Measurements from ENCODE around the gene THSD4.
"Not testable (repeated sequence)": the region's sequence is repeated elsewhere in the genome, so short reads cannot be mapped to it uniquely, and the experiment has no call there.

Gene THSD4

DNA sequence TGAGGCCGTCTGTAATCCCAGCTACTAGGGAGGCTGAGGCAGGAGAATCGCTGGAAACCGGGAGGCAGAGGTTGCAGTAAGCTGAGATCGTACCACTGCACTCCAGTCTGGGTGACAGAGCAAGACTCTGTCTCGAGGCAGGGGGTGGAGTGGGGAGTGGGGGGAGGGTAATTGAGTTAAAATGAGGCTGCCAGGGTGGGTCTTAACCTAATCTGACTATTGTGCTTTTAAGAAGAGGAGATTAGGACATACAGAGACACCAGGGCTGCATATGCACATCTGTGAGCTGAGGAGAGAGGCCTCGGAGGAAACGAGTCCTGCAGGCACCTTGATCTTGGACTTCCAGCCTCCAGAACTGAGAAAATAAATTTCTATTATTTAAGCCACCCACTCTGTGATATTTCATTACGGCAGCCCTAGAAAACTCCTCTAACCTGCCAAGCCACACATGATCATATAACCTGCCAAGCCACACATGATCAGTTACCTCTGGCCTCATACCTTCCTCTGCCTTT is 197.0 kb downstream of the THSD4 start:
- no peaks in the 10 kb centered on the region for H4K20me1 ChIP-seq
- no peaks in the 10 kb centered on the region for H3K27me3 ChIP-seq
- H3K4me1 ChIP-seq: no peaks in the 10 kb centered on the region
- H3K27ac ChIP-seq: no peak overlapping the region
- H3K4me2 ChIP-seq: no peak overlapping the region
- H3K9ac ChIP-seq: no peak overlapping the region
- no peak overlapping the region for H3K4me3 ChIP-seq
- TF ChIP-seq Cebpa-rat (IDR thresholded peaks at IDR 0.05): no peak
- peaks cover 2% of the 10 kb centered on the region for H3K9me3 ChIP-seq
- no peaks in the 10 kb centered on the region for H3K36me3 ChIP-seq

DNA sequence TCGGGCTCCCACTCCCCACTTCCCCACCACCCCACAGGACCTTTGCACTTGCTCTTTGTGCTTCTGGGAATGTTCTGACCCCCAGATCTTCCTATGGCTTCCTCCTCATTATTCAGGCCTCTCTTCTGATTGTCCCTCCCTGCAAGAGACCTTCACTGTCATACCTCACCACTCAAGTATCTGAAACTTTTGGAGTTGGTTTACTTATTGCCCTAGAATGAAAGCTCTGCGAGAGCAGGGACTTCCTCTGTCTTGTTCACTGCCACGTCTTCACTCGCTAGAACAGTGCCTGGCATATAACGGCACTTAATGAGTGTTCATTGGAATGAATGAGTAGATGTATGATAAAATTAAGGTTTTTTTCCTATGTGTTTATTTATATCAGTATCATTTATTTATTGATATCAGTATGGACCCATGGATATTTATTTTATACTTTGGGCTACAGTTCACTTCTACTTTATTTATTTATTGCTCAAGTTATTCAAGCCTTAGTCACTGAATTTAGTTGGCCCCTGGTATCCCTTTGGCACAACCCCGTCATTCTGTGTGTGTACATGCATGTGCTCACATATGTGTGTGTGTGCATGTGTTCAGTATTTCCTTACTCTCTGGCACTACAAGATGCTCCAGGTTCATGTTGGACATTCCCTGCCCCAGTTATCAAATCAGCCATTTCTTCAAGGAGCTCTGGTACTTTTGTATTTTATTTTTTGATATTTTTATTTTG is 197.6 kb downstream of the THSD4 start:
- H3K4me2 ChIP-seq: no peak overlapping the region
- no peak for TF ChIP-seq Cebpa-rat (IDR thresholded peaks at IDR 0.05)
- H3K4me1 ChIP-seq: no peaks in the 10 kb centered on the region
- no peaks in the 10 kb centered on the region for H4K20me1 ChIP-seq
- H3K27ac ChIP-seq: no peak overlapping the region
- H3K9me3 ChIP-seq: peaks cover 9% of the 10 kb centered on the region
- no peaks in the 10 kb centered on the region for H3K36me3 ChIP-seq
- H3K4me3 ChIP-seq: no peak overlapping the region
- no peak overlapping the region for H3K9ac ChIP-seq
- H3K27me3 ChIP-seq: no peaks in the 10 kb centered on the region

DNA sequence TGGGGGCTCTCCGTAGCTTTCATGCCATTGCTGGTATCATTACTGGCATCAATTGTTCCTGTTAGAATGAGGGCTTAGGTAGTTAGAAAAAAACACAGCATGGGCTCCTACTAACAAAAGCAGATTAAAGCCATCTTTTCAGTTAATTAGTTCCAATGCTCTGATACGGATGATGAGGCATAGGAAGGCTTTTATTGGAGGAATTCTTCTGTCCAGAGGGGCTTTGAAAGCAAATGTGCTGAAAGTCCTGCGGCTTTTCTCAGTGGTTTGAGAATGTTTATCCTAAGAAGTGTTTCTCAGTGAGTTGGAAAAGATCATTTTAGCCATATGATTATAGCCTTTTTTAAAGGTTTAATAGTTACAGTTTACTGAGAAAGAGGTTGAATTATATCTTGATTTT is 198.5 kb downstream of the THSD4 start:
- no peak for TF ChIP-seq Cebpa-rat (IDR thresholded peaks at IDR 0.05)
- H3K36me3 ChIP-seq: no peaks in the 10 kb centered on the region
- H3K27me3 ChIP-seq: no peaks in the 10 kb centered on the region
- no peak overlapping the region for H3K9ac ChIP-seq
- no peaks in the 10 kb centered on the region for H4K20me1 ChIP-seq
- H3K27ac ChIP-seq: no peak overlapping the region
- H3K4me3 ChIP-seq: no peak overlapping the region
- H3K9me3 ChIP-seq: peaks cover 9% of the 10 kb centered on the region
- H3K4me2 ChIP-seq: no peak overlapping the region
- no peaks in the 10 kb centered on the region for H3K4me1 ChIP-seq

DNA sequence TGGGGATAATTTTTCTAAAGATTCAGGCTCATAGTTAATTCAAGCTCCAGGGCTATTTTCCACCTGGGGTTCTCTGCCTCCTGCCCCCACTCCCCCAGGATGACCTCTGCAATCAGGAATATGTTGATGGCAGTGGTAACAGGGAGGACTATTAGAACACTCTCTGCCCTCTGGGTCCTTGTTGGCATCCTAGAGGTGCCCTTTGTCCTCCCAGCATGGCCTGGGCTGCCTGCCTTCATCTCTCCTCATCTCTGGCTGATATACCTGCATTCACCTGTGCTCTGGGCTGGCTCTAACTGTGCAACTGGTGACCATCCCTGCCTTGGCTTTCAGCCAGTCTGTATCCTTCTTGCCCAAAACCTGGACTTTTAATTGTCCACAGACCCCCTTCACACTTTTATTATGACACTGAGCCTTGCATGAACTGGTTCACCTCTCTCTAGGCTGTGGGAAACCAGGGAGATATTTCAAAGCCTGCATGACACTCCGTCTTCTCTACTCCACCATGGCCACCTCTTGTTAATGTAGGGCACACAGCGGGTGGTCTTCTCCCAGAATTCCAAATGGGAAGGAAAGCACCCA is 199.8 kb downstream of the THSD4 start:
- Histone ChIP-seq H3K27me3 (no peaks in the 10 kb centered on the region), H3K27ac (no peak overlapping the region), H3K4me3 (no peak overlapping the region), H3K9me3 (peaks cover 9% of the 10 kb centered on the region), H3K9ac (no peak overlapping the region), H3K36me3 (no peaks in the 10 kb centered on the region), H4K20me1 (no peaks in the 10 kb centered on the region), H3K4me2 (no peak overlapping the region), H3K4me1 (no peaks in the 10 kb centered on the region)
- no peak for TF ChIP-seq Cebpa-rat (IDR thresholded peaks at IDR 0.05)

- no peak overlapping the region for H3K4me3 ChIP-seq
- H3K4me2 ChIP-seq: no peak overlapping the region
- H3K27ac ChIP-seq: no peak overlapping the region
- no peak overlapping the region for H3K9ac ChIP-seq
- no peaks in the 10 kb centered on the region for H4K20me1 ChIP-seq
- no peaks in the 10 kb centered on the region for H3K27me3 ChIP-seq
- TF ChIP-seq Cebpa-rat (IDR thresholded peaks at IDR 0.05): no peak
- H3K36me3 ChIP-seq: no peaks in the 10 kb centered on the region
- no peaks in the 10 kb centered on the region for H3K4me1 ChIP-seq
- H3K9me3 ChIP-seq: peaks cover 9% of the 10 kb centered on the region
Observed at GRCh38 chr15:71316911-71317310, 201.6 kb downstream of the THSD4 start.

GRCh38 chr15:71319424-71319823 is 204.2 kb downstream of the THSD4 start:
- not testable (repeated sequence) for H4K20me1 ChIP-seq, H3K9me3 ChIP-seq, H3K4me1 ChIP-seq, H3K27ac ChIP-seq, H3K36me3 ChIP-seq, H3K4me2 ChIP-seq, H3K4me3 ChIP-seq, H3K9ac ChIP-seq, H3K27me3 ChIP-seq

GRCh38 chr15:71319935-71320334 is 204.7 kb downstream of the THSD4 start:
- H3K4me3 ChIP-seq: no peak overlapping the region
- H3K9me3 ChIP-seq: peaks cover 9% of the 10 kb centered on the region
- TF ChIP-seq Cebpa-rat (IDR thresholded peaks at IDR 0.05): no peak
- H3K36me3 ChIP-seq: no peaks in the 10 kb centered on the region
- no peaks in the 10 kb centered on the region for H3K4me1 ChIP-seq
- H3K4me2 ChIP-seq: no peak overlapping the region
- H4K20me1 ChIP-seq: no peaks in the 10 kb centered on the region
- no peak overlapping the region for H3K9ac ChIP-seq
- H3K27ac ChIP-seq: no peak overlapping the region
- no peaks in the 10 kb centered on the region for H3K27me3 ChIP-seq

DNA sequence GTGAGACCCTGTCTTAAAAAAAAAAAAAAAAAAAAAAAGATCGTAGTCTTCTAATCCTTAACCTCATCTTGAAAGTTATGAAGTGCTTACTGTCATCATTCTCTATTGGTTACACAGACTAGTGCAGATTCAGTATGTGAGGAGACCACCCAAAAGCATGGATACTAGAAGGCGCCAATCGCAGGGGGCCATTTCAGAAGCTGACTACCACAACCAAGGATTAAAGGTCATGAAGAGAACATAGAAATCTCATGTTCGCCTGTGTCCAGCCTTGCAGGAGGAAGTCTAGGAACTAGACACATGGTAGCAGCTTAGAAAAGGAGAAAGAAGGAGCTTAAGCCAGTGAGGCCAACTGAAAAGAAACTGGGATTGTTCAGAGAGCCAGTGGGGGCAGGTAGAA is 207.8 kb downstream of the THSD4 start:
- no peaks in the 10 kb centered on the region for H3K4me1 ChIP-seq
- no peak overlapping the region for H3K9ac ChIP-seq
- H3K4me3 ChIP-seq: no peak overlapping the region

DNA sequence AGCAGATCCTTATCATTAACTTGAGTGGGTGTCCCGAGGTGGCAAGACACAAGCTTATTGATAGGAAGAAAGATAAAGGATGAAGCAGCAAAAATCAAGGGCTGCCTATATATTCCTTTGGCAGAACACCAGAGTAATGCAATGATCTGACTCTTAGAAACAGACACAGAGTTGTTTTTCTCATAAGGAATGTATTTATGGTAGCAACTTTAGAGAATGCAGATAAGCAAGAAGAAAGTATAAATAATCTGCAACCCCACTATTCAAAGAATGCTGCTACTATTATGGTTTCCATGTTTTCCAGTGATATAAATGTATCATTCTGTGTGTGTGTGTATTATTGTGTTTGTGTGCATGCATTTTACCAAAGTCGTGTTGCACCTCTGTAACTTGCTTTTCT is 208.3 kb downstream of the THSD4 start:
- Histone ChIP-seq H3K27ac (no peak overlapping the region), H3K27me3 (no peaks in the 10 kb centered on the region), H3K9me3 (no peaks in the 10 kb centered on the region), H3K4me3 (no peak overlapping the region), H3K9ac (no peak overlapping the region), H3K4me2 (no peak overlapping the region), H4K20me1 (no peaks in the 10 kb centered on the region), H3K4me1 (no peaks in the 10 kb centered on the region), H3K36me3 (no peaks in the 10 kb centered on the region)
- TF ChIP-seq Cebpa-rat (IDR thresholded peaks at IDR 0.05): no peak

More for the DNA sequence above, 207.8 kb downstream of the THSD4 start:
- no peaks in the 10 kb centered on the region for H4K20me1 ChIP-seq
- no peak overlapping the region for H3K27ac ChIP-seq
- no peak overlapping the region for H3K4me2 ChIP-seq
- no peak for TF ChIP-seq Cebpa-rat (IDR thresholded peaks at IDR 0.05)
- no peaks in the 10 kb centered on the region for H3K36me3 ChIP-seq
- no peaks in the 10 kb centered on the region for H3K9me3 ChIP-seq
- no peaks in the 10 kb centered on the region for H3K27me3 ChIP-seq

- Histone ChIP-seq H3K4me3 (no peak overlapping the region), H3K27me3 (no peaks in the 10 kb centered on the region), H3K9ac (no peak overlapping the region), H4K20me1 (no peaks in the 10 kb centered on the region), H3K9me3 (no peaks in the 10 kb centered on the region), H3K36me3 (no peaks in the 10 kb centered on the region), H3K27ac (no peak overlapping the region), H3K4me2 (no peak overlapping the region), H3K4me1 (no peaks in the 10 kb centered on the region)
- TF ChIP-seq Cebpa-rat (IDR thresholded peaks at IDR 0.05): no peak
Observed at GRCh38 chr15:71325481-71325880, 210.2 kb downstream of the THSD4 start.

Data from BLaER1 (cell line).